SU-DHL-6 (cell line): ENCODE data around the gene PRPS1.

Experiments
- H2AFZ ChIP-seq: fragments of 200-600 bp; sonication (generic); 2 replicates; pipeline ENCODE4 v1.6.1; 2014; ENCODE audit warnings: low read depth, mild to moderate bottlenecking, moderate library complexity, mixed read lengths, antibody characterized with exemption, low read length; ENCODE audit not compliant: severe bottlenecking
- H3F3A ChIP-seq: fragments of 200-600 bp; shearing (Covaris generic); 2 replicates; pipeline ENCODE4 v1.6.0; 2016; ENCODE audit warnings: antibody characterized with exemption, mild to moderate bottlenecking; ENCODE audit not compliant: insufficient read depth
- H3K27ac ChIP-seq: fragments of 200-600 bp; sonication (generic); 2 replicates; pipeline ENCODE4 v1.5.1; 2016; ENCODE audit warnings: low read depth, mild to moderate bottlenecking, low read length, moderate library complexity, mixed read lengths
- H3K27me3 ChIP-seq: fragments of 200-600 bp; sonication (generic), shearing (Covaris generic); 2 replicates; pipeline ENCODE4 v1.6.0; 2014; ENCODE audit warnings: mild to moderate bottlenecking, low read length
- H3K36me3 ChIP-seq: fragments of 200-600 bp; sonication (generic); 2 replicates; pipeline ENCODE4 v1.6.1; 2014; ENCODE audit warnings: mild to moderate bottlenecking, low read length, mixed read lengths
- H3K4me2 ChIP-seq: fragments of 300-600, 200-600 bp; shearing (Covaris generic), sonication (generic); 2 replicates; pipeline ENCODE4 v1.6.0; 2014; ENCODE audit warnings: low read length, low read depth, mild to moderate bottlenecking; ENCODE audit not compliant: poor library complexity, severe bottlenecking
- H3K4me3 ChIP-seq: fragments of 200-600 bp; sonication (generic); 2 replicates; pipeline ENCODE4 v1.5.1; 2014; ENCODE audit warnings: antibody characterized with exemption, low read length, mild to moderate bottlenecking, mixed read lengths; ENCODE audit not compliant: insufficient read depth, poor library complexity, severe bottlenecking
- H3K79me2 ChIP-seq: fragments of 200-600 bp; sonication (generic); 2 replicates; pipeline ENCODE4 v1.6.1; 2014; ENCODE audit warnings: mild to moderate bottlenecking, low read length, moderate library complexity; ENCODE audit not compliant: insufficient read depth
- H3K9ac ChIP-seq: fragments of 200-600 bp; sonication (generic); 2 replicates; pipeline ENCODE4 v1.7.0; 2014; ENCODE audit warnings: mild to moderate bottlenecking, low read length
- H3K9me2 ChIP-seq: fragments of 200-600 bp; sonication (generic); replicated peaks from 2 replicates; pipeline ENCODE4 v1.6.1; 2014; ENCODE audit warnings: low read length; ENCODE audit not compliant: insufficient read depth
- H3K9me3 ChIP-seq: fragments of 200-600 bp; sonication (generic); 2 replicates; pipeline ENCODE4 v1.6.1; 2014; ENCODE audit warnings: low read length, mixed read lengths; ENCODE audit not compliant: insufficient read depth
- H4K20me1 ChIP-seq: fragments of 200-600 bp; sonication (generic); 2 replicates; pipeline ENCODE4 v1.6.1; 2014; ENCODE audit warnings: low read depth, mild to moderate bottlenecking, antibody characterized with exemption, low read length, moderate library complexity, mixed read lengths
- CTCF ChIP-seq: fragments of 200-600 bp; sonication (generic); IDR thresholded peaks from one replicate; pipeline ENCODE4 v1.5.1; 2017; ENCODE audit warnings: antibody characterized with exemption, mild to moderate bottlenecking, low read length, moderate library complexity; ENCODE audit not compliant: insufficient read depth, poor library complexity, severe bottlenecking
- EZH2phosphoT487 ChIP-seq: fragments of 200-600 bp; sonication (generic), shearing (Covaris generic); conservative IDR thresholded peaks from 2 replicates; pipeline ENCODE4 v1.6.1; 2018; ENCODE audit warnings: mild to moderate bottlenecking, antibody characterized with exemption, low read length, moderate library complexity, mixed read lengths

Gene PRPS1

GRCh38 chrX:107673933-107674479 lies 45.7 kb downstream of the PRPS1 start:
- H3K27me3 ChIP-seq, result no peaks in the 10 kb centered on the region
- H3K79me2 ChIP-seq, result no peaks in the 10 kb centered on the region; the same call in 1 of the 2 replicates
- H3K36me3 ChIP-seq, result no peaks in the 10 kb centered on the region
- H2AFZ ChIP-seq, result no peak overlapping the region
- H4K20me1 ChIP-seq, result no peaks in the 10 kb centered on the region
- peaks cover 26% of the 10 kb centered on the region for H3F3A ChIP-seq
- no peaks in the 10 kb centered on the region for H3K9me3 ChIP-seq
- H3K9me2 ChIP-seq, result no peaks in the 10 kb centered on the region
- peak overlapping the region; percentile 20 for H3K4me3 ChIP-seq
- H3K27ac ChIP-seq, result peak overlapping the region; percentile 81
- no peak for TF ChIP-seq CTCF
- TF ChIP-seq EZH2phosphoT487, result no peak
- peak overlapping the region; percentile 22; the same call in 1 of the 2 replicates for H3K9ac ChIP-seq
- H3K4me2 ChIP-seq, result peak overlapping the region; percentile 74

- H3K27me3 ChIP-seq, result no peaks in the 10 kb centered on the region
- H3K4me2 ChIP-seq, result peak overlapping the region; percentile 74
- no peaks in the 10 kb centered on the region for H3K36me3 ChIP-seq
- H3K9me2 ChIP-seq, result no peaks in the 10 kb centered on the region
- no peaks in the 10 kb centered on the region for H3K9me3 ChIP-seq
- peak overlapping the region; percentile 20 for H3K4me3 ChIP-seq
- peaks cover 26% of the 10 kb centered on the region for H3F3A ChIP-seq
- H3K9ac ChIP-seq, result peak overlapping the region; percentile 22; the same call in 1 of the 2 replicates
- no peaks in the 10 kb centered on the region for H4K20me1 ChIP-seq
- H2AFZ ChIP-seq, result no peak overlapping the region
- peak overlapping the region; percentile 73 for H3K27ac ChIP-seq
- TF ChIP-seq CTCF (no peak), EZH2phosphoT487 (no peak)
- H3K79me2 ChIP-seq, result no peaks in the 10 kb centered on the region; the same call in 1 of the 2 replicates
Observed at GRCh38 chrX:107674480-107675364, 46.4 kb downstream of the PRPS1 start.

- peaks cover 26% of the 10 kb centered on the region for H3F3A ChIP-seq
- no peaks in the 10 kb centered on the region; the same call in 1 of the 2 replicates for H3K79me2 ChIP-seq
- H3K27me3 ChIP-seq, result no peaks in the 10 kb centered on the region
- H3K4me3 ChIP-seq, result peak overlapping the region; percentile 56
- H3K9ac ChIP-seq, result peak overlapping the region; percentile 77; the same call in 1 of the 2 replicates
- no peaks in the 10 kb centered on the region for H4K20me1 ChIP-seq
- peak overlapping the region; percentile 73 for H3K27ac ChIP-seq
- H3K9me2 ChIP-seq, result no peaks in the 10 kb centered on the region
- no peaks in the 10 kb centered on the region for H3K9me3 ChIP-seq
- no peak overlapping the region for H2AFZ ChIP-seq
- peak overlapping the region; percentile 74 for H3K4me2 ChIP-seq
- H3K36me3 ChIP-seq, result no peaks in the 10 kb centered on the region
- TF ChIP-seq CTCF (no peak), EZH2phosphoT487 (no peak)
Observed at GRCh38 chrX:107675365-107675654, 47.0 kb downstream of the PRPS1 start.
